Measurements from ENCODE around the gene ADGRV1.

ADGRV1 gene

GRCh38 chr5:91114658-91115057, 556.1 kb downstream of the ADGRV1 start:
- in situ Hi-C loops (cut with MboI; ENCODE audit: low sequenced_read_pairs, unreplicated experiment), result no loop called here
- no peak for DNase-seq (ENCODE audit: low spot score)
- TF ChIP-seq CTCF (IDR thresholded peaks at IDR 0.05; ENCODE audit: borderline replicate concordance, control extremely low read depth, extremely low read depth, insufficient read depth, missing control alignments), result no peak

- DNase-seq (ENCODE audit: low spot score), result no peak
- in situ Hi-C loops (cut with MboI; ENCODE audit: low sequenced_read_pairs, unreplicated experiment), result no loop called here
- TF ChIP-seq CTCF (IDR thresholded peaks at IDR 0.05; ENCODE audit: borderline replicate concordance, control extremely low read depth, extremely low read depth, insufficient read depth, missing control alignments), result no peak
Measured at GRCh38 chr5:91118354-91118753, 559.8 kb downstream of the ADGRV1 start.

- DNase-seq (ENCODE audit: low spot score), result no peak
- in situ Hi-C loops (cut with MboI; ENCODE audit: low sequenced_read_pairs, unreplicated experiment), result no loop called here
- TF ChIP-seq CTCF (IDR thresholded peaks at IDR 0.05; ENCODE audit: borderline replicate concordance, control extremely low read depth, extremely low read depth, insufficient read depth, missing control alignments), result no peak
Measured at GRCh38 chr5:91118796-91119195, 560.2 kb downstream of the ADGRV1 start.

GRCh38 chr5:91119217-91119616, 560.6 kb downstream of the ADGRV1 start:
- in situ Hi-C loops (cut with MboI; ENCODE audit: low sequenced_read_pairs, unreplicated experiment), result no loop called here
- no peak for DNase-seq (ENCODE audit: low spot score)

GRCh38 chr5:91119981-91120850, 561.6 kb downstream of the ADGRV1 start:
- TF ChIP-seq CTCF (IDR thresholded peaks at IDR 0.05; ENCODE audit: borderline replicate concordance, control extremely low read depth, extremely low read depth, insufficient read depth, missing control alignments), result no peak
- no peak for DNase-seq (ENCODE audit: low spot score)
- in situ Hi-C loops (cut with MboI; ENCODE audit: low sequenced_read_pairs, unreplicated experiment), result no loop called here

More at GRCh38 chr5:91119217-91119616, 560.6 kb downstream of the ADGRV1 start:
- no peak for TF ChIP-seq CTCF (IDR thresholded peaks at IDR 0.05; ENCODE audit: borderline replicate concordance, control extremely low read depth, extremely low read depth, insufficient read depth, missing control alignments)

- no peak for TF ChIP-seq CTCF (IDR thresholded peaks at IDR 0.05; ENCODE audit: borderline replicate concordance, control extremely low read depth, extremely low read depth, insufficient read depth, missing control alignments)
- in situ Hi-C loops (cut with MboI; ENCODE audit: low sequenced_read_pairs, unreplicated experiment), result no loop called here
- DNase-seq (ENCODE audit: low spot score), result no peak
Measured at GRCh38 chr5:91121347-91121993, 562.9 kb downstream of the ADGRV1 start.

Data from GM13976 (cell line).